NCI-H748 treated with DMSO at 0.1 percent for 48 hours (cell line): Measurements from ENCODE around the gene DSCAM.
"Not testable (repeated sequence)": the region's sequence is repeated elsewhere in the genome, so short reads cannot be mapped to it uniquely, and the experiment has no call there.

ENCODE experiments used
- DNase-seq: peaks from one replicate; lab custom pipeline; 2025; lab: John Stamatoyannopoulos, UW

The DSCAM gene

DNA sequence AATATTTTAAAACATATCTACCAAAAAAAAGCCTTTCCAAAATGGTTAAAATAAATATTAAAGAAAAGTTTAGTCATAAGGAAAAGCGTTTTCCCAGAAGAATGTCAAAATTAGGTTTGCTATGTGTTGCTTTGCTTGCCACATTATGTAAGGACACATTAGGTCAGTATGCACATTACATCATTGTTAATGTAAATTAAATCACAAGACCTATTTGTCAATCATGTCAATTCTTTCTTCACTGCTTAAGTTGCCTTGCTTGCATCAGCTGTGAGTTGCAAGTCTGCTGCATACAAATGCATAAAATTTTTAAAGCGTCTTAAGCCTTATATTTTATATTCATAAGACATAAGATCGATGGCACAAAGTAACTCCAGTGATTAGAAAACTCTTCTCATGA lies 530.9 kb downstream of the DSCAM start:
- DNase-seq, result no peak

DNA sequence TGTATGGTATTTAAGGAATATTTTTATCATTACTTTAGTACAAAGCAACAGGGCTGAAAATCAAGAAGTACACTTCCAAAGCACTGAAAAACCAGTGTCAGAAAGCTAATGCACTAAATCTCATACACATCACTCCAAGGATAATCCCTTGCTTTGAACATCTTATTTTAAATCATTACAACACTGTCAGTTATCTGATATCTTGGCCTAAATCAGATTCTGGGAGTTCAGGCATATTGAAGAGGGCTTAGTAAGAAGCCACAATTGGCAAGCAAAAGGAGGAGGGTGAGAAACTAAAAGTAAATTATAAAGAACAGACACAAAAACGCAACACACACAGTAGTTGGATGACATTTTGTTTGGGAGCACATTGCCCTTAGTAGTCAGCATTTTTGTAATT lies 531.3 kb downstream of the DSCAM start:
- DNase-seq, result no peak

DNA sequence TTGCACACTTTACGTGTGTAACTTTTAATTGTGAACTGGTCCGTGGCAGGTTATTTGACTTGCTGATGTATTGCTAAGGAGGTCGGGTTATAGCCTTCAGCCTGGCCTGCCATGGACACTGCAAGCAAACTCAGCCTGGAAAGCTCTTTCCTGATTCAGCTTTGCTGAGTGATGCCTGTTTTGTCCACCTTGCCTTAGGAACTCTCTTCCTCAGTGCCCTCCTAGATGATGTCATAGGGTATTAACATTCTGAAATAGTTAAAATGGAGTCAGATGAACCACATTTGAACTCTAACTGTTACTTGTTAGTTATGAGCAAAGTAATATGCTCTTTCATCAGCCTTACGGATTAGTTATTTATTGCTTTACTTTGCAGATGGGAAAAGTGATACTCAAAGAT lies 533.7 kb downstream of the DSCAM start:
- DNase-seq, result no peak

DNA sequence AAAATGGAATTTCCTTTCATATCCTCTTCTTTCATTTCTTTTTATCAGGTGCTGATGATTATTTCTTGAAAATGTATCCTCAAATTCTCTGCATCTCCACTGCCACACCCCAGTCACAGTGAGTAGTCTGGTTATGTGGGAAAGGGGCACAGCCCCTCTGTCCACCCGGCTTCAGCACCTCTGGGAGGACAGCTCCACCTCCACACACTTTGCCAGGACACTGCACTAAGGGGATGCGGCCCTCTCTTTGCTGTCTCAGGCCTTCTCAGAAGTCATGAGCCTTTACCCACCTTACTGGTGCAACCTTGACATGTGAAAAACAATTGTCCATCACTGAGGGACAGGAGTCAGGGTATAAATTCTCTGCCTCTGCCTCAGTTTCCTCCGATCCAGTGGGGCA lies 546.7 kb downstream of the DSCAM start:
- no peak for DNase-seq

DNA sequence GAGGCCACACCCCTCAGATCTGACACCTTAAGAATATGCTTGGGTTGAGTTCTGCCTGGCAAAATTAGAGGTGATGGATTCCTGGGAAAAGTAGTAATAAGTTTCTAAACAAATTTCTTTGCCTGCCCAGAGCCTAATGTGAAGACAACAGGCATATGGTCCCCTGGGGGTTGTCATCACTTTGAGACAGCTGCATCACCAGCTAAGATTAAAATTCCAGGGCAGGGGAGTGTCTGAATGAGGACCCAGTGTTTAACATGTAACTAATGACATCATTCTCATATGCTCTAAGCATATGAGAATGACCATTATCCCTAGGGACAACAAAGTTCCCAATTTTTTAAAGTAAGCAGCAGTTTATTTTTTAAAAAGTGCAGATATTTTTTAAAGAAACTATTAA lies 547.5 kb downstream of the DSCAM start:
- no peak for DNase-seq

GRCh38 chr21:40294345-40294744 lies 552.6 kb downstream of the DSCAM start:
- DNase-seq, result no peak

DNA sequence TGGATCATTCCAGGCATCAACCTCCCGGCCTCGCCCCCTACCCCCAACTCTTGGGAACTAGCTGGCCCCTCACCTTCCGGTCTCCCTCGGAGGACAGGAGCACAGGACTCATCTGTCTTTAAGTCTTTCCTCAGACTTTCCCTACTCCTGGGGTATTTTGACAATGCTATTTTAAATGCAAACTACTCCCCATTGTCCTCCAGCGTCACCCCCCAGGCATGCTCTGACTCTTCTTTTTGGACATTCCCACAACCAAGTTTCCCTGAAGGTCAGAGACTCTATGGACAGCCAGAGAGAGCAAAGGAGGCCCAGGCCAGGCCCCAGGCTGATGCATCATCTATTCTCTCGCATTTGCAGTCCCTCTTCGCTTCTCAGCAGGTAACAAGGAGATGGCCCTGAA lies 555.4 kb downstream of the DSCAM start:
- DNase-seq, result no peak

DNA sequence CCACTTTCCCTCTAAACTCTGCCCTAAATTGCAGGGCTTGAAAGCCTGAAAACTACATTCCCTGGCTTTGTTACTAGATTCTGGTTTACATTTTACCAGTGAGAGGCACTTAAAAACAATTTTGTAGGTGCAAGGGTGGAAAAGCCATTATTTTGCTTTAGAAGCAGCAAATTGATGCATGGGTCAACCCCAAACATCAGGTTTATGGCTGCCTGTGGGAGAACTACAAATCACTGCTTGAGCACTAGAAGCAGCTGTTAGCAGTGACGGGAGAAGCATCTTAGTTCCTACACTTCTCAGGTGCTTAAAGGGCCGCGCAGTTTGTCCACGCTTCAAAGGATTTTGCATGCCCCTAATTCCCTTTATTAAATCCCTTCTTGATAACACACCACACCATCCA lies 562.5 kb downstream of the DSCAM start:
- DNase-seq, result no peak

- DNase-seq, result no peak
These were observed 563.8 kb downstream of the DSCAM start for GRCh38 chr21:40282912-40283886.

DNA sequence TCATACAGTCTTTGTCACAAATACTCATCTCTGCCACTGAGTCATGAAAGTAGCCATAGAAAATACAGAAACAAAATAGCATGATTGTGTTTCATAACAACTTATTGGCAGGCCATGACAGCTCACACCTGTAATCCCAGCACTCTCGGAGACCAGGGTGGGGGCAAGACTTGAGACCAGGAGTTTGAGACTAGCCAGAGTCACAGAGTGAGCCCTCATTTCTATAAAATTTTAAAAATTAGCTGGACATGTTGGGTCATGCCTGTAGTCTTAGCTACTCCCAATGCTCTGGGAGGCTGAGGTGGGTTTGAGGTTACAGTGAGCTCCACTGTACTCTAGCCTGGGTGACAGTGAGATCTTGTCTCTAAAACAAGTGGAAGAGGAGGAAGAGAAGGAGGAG lies 568.6 kb downstream of the DSCAM start:
- DNase-seq, result no peak

DNA sequence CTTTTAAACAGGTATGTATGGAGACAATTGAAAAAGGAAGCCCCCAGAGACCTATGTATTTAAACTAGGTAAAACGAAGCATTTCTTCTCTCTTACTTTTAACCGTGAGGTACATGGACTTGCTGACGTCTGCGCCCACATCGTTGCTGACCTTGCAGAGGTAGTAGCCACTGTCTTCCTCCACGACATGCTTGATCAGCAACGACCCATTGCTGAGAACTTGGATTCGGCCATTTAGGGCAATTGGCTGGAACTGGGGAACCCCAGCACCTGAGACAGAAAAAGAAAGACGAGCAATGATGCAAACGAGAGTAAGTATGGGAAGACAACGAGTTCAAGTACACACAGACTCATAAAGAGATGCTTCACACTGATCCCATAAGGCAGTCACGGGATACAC lies 571.0 kb downstream of the DSCAM start:
- no peak for DNase-seq

DNA sequence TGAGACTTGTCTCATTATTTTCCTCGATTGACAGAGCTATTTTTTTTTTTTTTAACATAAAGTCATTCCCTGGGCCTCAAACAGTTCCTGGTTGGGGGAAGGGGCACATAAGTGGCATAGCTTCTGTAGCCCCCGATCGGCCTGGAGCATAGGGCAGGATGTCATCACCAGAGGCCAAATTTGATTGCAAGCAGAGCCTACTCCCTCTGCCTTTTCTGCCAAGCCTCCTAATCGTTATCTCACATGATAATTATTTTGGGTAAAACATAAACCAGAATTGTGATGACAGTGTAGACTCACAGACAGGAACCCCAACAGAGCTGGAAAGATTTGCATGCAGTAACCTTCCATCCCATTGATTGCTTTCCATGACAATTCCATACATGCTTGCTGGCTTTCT lies 574.9 kb downstream of the DSCAM start:
- DNase-seq, result no peak

- DNase-seq, result no peak
These were observed 575.8 kb downstream of the DSCAM start for GRCh38 chr21:40271164-40271563.

- DNase-seq, result no peak
These were observed 576.9 kb downstream of the DSCAM start for GRCh38 chr21:40270047-40270446.

DNA sequence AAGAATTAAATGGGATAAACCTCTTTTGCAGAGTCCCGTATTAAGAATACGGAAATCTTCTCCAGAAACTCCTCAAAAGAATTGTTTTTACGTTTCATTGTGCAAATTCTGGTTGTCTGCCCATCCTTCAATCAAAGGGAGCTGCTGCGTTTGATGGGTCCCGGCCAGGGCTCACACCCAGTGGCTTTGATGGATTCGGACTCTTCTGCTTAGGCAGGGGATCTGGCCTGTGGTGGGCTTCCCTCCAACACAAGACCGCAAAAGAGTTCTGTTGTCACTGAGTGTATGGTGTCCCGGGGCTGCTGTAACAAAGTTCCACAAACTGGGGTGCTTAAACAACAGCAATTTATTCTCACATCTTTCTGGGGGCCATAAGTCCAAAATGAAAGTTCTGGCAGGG lies 577.7 kb downstream of the DSCAM start:
- no peak for DNase-seq

DNA sequence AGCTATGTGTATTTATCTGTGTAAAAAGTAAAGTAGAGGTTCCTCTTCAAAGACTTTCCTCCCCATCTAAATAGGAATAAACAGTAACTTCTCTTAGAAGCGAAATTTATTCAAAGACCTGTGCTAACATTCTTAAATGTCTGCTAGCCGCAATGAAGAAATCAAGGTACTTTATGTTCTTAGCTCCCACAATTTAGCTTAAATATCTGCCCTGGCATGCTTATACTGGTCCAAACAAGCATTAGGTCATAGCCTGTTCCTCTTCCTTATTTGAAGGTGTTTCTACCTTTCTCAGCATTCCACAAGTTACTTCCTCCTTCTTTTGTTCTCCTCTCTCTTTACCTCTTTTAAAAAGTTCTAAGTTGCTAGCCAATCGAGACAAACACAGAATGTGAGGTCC lies 588.5 kb downstream of the DSCAM start:
- not testable (repeated sequence) for DNase-seq

- DNase-seq, result no peak
These were observed 589.6 kb downstream of the DSCAM start for GRCh38 chr21:40257342-40257741.

DNA sequence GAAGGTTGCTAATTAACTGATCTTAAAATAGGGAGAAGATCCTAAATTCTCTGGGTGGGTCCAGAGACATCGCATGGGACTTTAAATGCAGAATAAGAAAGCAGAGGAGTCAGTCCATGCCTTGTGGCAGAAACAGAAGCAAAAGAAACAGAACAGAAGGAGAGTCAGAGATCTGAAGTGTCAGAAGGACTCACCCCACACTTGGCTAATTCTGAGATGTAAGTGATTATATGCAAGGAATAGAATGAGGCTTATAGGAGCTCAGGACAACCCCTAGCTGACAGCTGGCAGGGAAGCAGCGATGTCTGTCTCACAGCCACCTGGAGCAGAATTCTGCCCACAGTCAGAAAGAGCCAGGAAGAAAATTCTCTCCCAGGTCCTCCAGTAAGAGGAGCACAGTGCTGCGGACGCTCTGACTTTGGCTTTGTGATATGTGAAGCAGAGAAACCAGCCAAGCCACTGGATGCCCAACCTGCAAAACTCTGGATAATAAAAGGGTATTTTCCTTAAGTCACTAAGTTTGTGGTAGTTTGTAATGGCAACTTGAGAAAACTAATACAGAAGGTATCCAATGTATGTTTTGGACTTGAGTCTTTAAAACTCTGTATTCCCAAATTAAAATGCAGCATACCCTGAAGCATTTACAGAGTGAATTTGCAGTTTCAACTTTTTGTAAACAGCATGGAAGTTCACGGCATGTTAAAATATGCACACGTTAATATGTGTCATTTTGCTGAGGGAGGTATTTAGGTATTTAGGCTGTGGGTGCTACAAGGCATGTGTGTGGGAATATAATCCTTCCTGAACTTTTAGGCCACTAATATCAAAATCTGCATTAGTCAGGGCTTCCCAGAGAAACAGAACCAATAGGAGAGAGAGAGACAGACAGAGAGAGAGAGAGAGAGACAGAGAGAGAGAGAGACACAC lies 591.2 kb downstream of the DSCAM start:
- DNase-seq, result no peak

DNA sequence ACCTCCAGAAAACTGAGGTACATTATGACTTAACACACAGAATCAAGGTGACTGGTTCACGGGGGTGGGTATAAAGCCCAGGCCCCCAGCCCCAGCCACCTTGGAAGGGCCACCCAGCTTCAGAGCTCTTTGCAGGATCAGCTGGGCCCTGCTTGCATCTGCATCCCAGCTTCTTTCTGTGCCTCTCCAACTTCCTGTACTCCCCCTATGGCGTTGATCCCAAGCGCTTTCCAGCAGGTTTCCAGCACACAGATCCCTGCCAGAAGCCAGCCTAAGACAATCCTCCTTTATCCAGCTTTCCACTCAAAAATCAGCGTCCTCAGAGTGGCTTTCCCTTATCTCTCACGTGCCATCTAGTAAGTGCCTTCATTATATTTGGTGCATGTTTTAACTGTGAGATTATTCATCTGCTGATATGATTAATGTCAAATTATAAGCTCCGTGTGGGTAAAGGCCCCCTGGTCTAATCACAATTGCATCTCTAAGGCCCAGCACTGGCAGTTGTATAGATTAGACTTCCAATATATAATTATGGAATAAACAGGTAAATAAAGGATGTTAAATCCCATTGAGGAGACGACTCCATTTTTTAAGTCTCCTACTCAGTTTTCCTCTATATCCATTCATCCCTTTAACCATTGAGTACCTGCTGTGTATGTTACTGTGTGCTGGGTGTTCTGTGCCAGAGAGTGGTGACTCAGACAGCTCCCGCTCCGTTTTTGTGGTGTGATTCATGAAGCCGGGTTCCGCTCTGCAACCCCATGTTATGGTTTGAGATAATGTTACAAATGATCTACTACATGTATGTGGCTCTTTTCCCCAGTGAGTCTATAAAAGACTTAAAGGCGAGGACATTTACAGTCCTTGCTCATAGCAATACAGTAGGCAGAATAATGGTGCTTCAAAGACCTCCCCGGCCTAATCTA lies 592.2 kb downstream of the DSCAM start:
- DNase-seq, result no peak

DNA sequence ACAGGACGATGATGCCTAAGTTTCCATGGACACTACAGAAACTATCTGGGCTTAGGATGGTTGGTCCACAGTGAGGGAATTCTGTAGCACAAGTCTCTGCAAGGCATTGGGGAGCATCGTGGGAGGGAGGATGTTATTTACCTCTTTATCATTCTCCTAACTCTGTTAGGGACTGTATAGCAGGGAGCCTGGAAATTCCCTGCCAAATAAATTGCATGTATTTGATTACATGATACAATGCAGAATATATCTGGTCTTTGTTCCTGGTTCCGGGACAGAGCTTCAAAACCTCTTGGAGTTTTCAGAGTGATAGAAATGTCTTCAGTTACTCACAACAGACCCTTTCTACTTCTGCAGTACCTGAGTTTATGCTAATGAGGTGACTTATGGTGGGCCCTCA lies 593.8 kb downstream of the DSCAM start:
- no peak for DNase-seq

- DNase-seq, result no peak
These were observed 596.3 kb downstream of the DSCAM start for GRCh38 chr21:40250514-40251294.
